GM21825 (cell line): ENCODE data around the gene ASPA.
"Not testable (repeated sequence)": the region's sequence is repeated elsewhere in the genome, so short reads cannot be mapped to it uniquely, and the experiment has no call there.

Source experiments
- ATAC-seq: cut with Tn5 transposase; IDR thresholded peaks from one replicate; pipeline ENCODE4 v1.9.1; 2021; ENCODE audit warnings: mild to moderate bottlenecking, moderate library complexity; ENCODE audit not compliant: unreplicated experiment

Gene ASPA

DNA sequence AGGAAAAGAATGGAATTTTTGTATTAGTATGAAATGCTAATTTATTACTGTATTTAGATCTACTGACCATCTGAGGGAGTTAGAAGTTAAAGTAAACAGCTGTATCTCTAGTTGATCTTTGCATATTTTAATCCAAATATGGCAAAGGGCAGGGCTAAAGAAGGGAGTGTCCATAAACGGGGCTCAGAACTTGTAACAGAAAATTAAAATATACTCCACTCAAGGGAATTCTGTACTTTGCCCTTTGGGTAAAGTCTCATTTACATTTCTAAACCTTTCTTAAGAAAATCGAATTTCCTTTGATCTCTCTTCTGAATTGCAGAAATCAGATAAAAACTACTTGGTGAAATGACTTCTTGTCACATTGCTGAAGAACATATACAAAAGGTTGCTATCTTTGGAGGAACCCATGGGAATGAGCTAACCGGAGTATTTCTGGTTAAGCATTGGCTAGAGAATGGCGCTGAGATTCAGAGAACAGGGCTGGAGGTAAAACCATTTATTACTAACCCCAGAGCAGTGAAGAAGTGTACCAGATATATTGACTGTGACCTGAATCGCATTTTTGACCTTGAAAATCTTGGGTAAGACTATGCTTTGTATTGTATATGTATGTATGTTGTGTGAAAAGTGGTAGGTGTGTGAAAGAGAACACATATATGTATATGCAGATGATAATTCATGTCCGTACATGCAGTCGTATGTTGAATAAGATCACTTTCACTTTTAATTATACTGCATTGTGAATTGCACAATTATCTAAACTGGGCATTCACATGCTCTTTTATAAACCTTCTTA, at the start of gene ASPA:
Gene ASPA, plus strand, starts transcription at position 186 of the 799 bp plus-strand sequence. Its CDS starts 163 bp downstream, at position 349.
- no peak for ATAC-seq

DNA sequence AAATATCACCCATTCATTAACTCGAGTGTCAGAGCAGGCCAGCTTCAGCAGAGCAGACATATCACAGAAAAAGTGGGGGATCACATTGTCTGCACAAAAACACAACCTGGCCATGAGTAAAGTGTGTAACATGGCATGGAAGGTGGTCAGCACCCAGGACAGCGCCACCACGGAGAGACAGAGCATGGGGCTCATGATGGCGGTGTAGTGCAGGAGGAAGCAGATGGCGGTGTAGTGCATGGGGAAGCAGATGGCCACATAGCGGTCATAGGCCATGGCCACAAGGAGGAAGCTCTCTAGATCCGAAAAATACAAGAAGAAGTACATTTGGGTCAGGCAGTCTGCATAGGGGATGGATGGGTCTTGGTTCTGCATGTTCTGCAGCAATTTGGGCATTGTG, 42.6 kb upstream of the ASPA start:
- ATAC-seq, result not testable (repeated sequence)

DNA sequence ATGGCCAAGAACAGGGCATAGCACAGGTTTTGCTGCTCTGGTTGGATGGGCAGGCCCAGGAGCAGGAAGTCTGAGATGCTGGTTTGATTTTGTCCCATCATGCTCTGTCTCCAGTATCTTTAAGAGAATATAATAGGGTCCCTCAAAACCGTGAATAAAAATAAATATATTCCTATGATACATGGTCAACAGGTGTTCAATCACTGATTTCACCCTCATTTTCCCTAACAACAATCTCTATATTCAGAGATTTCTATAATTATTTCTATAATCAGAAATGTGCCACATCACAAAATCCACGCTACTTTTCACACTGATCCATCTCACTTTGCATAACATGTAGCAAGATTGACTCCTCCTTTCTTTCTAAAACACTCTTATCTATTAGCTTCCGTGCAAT, 42.1 kb upstream of the ASPA start, which contains the start of gene OR1E2:
Gene OR1E2, minus strand, starts transcription at position 101 of the 400 bp plus-strand sequence. Its CDS starts 0 bp downstream, at position 101.
- no peak for ATAC-seq

DNA sequence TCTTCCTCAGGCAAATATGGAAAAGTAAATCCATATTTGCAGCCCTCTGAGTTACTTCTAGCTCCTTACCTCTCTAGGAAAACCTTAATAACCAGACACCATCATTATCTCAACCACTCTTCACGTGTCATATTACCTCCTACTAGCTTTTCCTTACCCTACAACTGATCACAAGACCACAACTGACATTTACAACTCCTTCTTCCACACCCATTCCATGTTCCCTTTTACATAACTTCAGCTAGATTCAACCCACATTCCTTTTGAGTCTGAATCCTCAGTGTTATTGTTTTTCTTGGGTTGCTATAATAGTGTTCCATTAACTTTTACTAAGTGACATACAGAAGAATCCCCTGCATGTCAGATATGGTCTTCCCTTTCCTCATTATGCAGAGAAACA, 37.4 kb upstream of the ASPA start:
- no peak for ATAC-seq

DNA sequence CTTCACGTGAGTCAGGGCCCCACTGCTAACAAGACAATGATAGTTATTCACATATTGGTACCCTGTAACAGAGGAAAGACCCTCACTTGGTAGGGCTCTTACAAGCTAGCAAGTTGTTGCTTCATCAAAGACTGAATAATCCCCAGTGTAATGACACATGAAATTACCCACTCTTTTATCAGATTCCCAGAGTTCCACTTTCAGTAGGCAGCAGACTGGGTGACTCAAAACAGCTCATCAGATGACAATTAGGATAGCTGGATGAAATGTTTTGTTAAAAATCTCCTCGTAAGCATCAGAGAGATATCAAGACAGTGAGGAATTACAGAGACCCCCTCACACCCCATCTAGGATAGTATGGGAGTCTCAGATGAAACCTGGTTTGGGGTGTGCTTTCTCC, 35.3 kb upstream of the ASPA start:
- no peak for ATAC-seq

DNA sequence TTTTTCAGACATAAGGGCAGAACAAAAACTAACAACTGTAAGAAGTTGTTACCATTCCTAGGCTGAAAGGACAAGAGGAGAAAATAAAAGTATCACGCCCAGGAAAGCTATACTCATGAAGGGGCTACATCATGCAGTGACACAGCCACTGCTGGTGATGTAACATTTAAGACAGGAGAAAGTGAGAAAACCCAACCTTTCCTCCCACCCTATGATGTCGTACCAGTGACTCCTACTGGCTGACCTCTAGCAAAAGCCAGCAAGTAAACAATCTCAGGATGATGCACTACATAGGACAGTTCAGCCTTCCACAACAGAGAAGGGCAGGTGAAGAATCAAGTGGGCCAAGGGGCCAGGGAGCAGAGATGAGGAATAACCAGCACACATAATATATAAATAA, 28.2 kb upstream of the ASPA start:
- no peak for ATAC-seq

DNA sequence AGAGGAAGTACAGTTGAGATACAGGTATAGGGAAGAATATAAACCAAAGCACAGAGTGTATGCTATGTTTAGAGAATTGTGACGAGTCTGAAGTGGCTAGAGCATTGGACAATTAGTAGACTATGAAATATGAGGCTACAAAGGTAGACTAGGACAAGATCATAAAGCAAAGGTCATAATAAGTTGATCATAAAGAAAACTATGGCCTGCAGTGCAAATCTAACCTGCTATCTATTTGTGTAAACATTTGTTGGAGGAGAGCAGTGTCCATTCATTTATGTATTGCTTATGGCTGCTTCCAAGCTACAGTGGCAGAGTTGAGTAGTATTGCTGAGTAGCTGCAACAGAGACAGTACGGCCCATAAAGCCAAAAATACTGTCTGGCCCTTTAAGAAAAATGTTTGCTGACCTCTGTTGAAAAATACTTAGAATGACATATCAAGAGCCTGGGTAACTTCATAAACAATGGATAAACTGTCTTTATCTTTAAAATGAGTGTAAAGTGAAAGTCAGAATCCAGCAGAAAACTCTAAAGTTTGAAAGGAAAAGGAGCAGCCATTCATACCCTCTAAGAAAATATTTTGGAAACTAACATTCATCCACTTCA, 27.6 kb upstream of the ASPA start:
- ATAC-seq, result no peak

DNA sequence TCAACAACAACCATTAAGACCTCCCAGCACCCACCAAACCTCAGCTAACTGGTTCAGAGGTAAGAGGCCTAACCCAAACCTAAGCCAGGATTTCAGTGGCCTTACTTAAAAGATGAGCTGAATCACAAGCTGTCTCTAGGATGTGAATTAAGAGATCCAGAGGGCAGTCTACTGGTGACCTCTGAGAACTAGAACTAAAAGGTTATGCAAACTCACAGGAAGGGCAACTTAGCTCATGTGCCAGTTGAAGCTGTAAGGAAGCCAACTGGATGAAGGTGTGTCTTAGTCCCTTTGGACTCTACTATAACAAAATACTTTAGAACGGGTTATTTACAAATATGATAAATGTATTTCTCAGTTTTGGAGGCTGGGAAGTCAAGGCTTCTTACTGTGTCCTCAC, 9.4 kb upstream of the ASPA start:
- not testable (repeated sequence) for ATAC-seq

DNA sequence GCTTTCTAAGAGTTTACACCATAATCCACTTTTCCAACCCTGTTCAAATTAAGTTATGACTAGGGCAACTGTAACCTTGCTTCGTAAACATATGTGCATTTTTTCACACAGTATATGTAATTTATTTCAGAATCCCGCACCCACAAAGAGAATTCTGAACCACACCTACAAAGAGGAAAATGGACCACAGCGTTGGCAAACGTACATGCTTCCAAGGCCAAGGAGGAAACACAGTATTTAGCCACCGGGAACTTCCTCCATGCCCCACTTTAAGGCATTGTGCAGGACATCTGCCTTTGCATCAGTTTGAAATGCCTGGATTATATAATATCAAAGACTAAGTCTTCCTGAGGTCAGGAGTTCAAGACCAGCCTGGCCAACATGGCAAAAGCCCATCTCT, 6.3 kb upstream of the ASPA start:
- ATAC-seq, result no peak

DNA sequence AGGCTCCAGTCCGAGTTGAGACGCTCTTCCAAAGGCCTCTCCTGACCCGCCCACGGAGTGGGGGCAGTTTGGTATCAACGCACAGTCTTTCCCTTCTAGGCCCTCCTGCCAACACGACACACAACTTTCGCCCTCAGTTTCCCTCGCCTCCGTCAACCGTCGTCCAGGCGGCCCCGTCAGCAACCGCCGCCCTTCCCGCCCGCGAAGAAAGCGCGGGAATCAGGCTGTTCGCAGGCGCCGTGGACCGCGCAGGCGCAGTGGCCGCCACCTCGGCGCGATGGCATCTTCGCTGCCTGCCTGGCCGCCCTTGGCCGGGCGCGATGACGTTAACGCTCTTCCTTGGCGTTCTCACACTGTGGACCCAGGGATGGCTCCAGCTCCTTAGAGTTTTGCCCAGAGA, 4.2 kb upstream of the ASPA start, which contains the start of gene SPATA22:
Gene SPATA22, minus strand, starts transcription at position 221 of the 400 bp plus-strand sequence. CDS start 2,494 bp downstream, outside the sequence.
- ATAC-seq, result no peak

DNA sequence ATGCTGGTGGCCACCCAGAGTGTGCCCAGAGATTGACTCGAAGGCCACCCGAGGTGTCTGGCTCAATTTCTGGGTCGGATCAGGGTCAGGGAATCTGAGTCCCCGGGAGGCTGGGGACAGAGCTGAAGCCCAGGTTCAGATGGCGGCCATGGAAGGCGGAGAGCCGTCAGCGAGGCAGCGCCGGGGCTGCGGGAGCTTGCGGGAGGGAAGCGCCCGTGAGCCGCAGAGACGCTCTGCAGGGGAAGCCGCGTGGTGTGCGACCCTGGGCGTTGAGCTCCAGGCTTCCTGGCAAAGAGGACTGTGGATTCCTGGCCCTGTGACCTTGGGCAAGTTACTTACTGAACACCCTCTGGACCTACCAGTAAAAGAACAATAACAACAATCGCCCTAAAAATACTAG, 3.7 kb upstream of the ASPA start:
- ATAC-seq, result no peak

DNA sequence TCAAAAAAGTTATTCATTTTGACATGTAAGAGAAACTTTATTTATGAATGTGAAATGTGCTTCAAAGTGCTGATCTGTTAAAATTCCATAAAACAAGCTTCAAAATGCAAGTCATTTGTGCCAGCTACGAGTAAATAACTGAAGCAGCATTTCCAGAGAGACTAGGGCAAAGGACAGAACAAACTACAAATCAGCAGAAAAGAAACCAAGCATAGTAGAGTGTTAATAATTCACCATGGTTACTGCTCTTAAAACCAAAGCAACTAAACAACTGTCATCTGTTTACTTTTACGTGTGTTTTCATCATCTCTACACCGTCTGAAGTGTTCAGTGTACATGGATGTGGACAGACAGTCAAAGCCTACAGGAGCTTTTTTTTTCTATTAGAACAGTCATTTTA, 1.6 kb upstream of the ASPA start:
- no peak for ATAC-seq

DNA sequence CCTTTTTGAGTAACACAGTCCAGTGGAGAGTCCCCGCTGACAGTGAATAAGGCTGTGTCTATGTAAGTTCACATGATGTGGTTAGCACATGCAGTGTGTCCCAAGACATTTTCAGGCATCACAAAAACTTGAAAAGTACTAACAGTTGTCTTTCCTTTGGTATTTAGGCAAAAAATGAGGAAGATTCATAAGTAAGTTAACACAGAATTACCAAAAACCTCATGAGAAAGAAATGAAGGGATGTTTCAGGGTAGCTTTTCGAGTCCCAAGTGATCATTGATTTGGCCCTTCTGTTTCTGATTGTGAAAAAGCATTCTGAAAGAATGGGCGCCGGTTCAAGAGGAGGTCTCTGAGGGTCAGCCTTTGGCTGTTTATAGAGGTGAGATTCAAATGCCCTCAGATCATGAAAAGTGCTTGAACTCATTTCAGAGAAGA, 529 bp upstream of the ASPA start:
- no peak for ATAC-seq

DNA sequence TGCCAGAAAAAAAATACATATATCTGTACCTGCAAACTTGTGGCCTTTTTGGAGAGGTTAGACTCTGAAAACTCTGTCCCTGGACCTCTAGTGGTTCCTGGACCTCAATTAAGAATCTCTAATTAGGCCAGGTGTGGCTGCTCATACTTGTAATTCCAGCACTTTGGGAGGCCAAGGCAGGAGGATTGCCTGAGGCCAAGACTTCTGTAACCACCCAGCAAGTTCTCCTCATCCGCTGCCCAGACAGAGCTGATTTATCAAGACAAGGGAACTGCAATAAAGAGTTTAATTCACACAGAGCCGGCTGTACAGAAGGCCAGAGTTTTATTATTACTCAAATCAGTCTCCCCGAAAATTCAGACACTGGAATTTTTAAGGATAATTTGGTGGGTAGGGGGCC, 4.2 kb downstream of the ASPA start:
- no peak for ATAC-seq

DNA sequence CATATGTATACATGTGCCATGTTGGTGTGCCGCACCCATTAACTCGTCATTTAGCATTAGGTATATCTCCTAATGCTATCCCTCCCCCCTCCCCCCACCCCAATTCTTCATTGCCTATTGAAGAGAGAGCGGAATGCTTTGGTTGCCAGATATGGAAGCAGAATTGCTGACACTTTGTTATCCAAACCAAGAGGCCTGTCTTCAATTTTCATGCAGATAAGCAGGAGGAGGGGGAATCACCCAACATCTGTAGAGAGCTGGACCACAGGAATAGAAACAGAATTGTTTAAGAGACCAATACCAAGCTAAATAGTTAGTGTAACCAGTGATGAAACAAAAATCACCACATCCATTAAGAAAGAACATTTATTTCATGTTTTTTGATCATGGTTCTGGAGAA, 7.1 kb downstream of the ASPA start:
- no peak for ATAC-seq

DNA sequence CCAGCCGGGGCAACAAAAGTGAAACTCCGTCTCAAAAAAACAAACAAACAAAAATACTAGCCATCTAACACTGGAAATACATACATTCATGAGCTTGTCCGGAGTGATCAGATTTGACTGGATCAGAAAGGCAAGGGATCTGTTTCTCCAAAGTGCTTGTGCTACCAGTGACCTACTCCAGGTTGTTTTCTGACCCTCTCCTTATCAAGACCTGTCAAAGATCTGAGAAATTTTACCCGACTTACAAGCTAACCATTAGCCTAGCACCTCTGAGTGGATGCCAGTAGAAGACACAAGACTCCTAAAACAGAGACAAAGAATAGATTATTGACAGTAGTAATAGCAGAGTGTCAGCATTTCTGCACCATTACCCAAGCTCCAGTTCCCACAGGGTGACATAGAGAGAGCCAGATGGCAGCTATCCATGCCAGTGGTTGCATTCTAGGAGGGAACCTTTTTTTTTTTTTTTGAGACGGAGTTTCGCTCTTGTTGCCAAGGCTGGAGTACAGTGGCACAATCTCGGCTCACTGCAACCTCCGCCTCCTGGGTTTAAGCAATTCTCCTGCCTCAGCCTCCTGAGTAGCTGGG, 9.8 kb downstream of the ASPA start:
- ATAC-seq, result no peak

DNA sequence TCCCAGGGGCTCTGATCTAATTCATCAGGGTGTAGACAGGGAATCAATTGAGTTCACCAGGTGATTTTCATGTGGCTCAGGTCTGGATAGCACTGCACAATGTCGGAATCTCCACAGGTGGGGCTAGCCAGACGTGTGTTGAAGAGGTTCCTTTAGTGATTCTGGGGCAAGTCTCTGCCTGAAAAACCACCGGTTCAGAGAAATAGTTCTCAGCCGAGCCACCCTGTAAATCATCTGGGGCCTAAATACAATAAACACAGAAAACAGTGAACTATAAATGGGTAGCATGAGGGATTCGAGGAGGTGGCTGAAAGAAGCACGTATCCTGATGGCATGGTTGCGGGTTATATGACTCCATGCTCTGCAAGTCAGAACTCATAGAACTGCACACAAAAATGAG, 21.3 kb downstream of the ASPA start:
- ATAC-seq, result no peak

DNA sequence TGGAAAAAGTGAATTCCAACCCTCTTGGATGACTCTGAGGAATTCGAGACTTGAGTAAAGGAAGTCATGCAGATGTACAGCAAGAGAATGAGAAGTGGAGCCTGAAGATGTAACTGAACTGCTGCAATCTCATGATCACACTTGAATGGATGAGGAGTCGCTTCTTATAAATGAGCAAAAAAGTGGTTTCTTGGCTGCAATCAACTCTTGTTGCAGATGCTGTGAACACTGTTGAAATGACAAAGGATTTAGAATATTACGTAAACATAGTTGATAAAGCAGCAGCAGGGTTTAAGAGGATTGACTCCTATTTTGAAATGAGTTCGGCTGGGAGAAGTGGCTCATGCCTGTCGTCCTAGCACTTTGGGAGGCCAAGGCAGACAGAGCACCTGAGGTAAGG, 25.5 kb downstream of the ASPA start:
- ATAC-seq, result no peak

DNA sequence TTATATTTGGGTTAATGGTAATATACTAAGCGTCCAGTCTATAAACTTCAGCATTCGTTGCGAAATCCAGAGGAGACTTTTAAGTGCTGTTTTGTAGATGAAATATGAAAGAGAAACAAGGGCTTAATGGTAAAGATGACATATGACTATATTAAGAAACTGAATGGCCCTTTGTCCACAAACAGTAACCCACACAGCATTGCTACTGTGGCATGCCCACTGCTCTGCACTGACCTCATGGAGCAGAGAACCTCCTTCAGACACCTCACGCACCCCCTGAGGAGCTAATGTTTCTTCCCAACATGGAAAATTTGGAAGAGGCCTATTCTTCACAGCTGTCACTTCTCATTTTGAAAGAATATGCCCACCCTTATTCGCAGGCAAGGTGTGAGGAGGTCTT, 26.7 kb downstream of the ASPA start:
- no peak for ATAC-seq

DNA sequence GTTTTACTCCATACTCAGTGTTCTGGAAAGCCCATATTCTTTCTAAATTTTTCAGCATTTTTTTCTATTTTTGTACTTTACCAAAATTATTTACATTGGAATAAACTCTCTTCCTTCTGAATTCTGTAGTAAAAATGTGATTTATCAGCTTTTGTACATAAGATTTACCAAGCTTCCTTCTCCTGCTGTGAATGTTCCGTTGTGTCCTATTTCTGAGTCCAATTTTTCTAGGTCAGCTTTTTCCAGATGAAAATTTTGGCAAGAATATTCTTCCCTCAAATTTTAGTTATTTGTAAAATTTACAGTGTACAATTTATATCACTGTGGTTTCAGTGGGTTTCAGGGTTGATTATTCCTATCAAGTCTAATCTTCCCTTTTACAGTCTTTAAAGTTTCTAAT, 27.5 kb downstream of the ASPA start:
- no peak for ATAC-seq

DNA sequence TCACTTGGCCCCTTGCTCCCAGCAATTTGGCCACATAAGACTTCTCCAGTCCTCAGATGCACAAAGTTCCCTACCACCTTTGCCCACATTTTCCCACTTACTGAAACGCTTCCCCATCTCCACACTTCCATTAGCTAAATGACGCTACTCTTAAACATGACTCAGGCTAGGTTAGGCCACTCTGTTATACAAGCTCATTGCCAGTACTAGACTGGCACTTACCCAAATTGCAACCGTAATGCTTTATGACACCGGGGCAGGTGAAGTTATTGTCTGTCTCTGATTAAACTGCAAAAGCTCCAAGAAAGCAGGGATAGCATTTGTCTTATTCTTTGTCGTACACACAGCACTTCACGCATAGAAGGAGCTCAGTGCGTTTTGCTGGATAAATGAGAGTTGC, 29.2 kb downstream of the ASPA start:
- no peak for ATAC-seq

DNA sequence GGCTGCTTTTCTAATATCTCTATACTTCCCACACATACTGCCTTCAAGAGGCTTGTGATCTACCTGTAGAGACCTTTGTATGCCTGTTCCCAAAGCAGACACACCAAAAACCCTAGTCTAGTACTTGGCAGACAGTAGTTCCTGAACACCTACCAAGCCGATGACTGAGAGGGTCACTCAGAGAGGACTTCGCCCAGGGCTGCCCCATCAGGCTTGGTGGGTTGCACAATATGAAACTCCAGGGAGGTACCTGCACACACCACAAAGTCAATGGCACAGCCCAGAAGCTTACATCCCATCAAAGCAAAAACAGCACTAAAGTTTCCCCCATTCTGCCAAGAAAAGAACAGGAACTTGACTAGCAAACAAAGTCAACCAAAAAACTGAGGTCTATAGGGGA, 30.3 kb downstream of the ASPA start:
- ATAC-seq, result no peak
